Measurements from ENCODE around the gene PYM1.

- TF ChIP-seq, protein P1, sequence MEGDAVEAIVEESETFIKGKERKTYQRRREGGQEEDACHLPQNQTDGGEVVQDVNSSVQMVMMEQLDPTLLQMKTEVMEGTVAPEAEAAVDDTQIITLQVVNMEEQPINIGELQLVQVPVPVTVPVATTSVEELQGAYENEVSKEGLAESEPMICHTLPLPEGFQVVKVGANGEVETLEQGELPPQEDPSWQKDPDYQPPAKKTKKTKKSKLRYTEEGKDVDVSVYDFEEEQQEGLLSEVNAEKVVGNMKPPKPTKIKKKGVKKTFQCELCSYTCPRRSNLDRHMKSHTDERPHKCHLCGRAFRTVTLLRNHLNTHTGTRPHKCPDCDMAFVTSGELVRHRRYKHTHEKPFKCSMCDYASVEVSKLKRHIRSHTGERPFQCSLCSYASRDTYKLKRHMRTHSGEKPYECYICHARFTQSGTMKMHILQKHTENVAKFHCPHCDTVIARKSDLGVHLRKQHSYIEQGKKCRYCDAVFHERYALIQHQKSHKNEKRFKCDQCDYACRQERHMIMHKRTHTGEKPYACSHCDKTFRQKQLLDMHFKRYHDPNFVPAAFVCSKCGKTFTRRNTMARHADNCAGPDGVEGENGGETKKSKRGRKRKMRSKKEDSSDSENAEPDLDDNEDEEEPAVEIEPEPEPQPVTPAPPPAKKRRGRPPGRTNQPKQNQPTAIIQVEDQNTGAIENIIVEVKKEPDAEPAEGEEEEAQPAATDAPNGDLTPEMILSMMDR (IDR thresholded peaks at IDR 0.05; ENCODE audit: low read length): no peak
- no peak for TF ChIP-seq EZH2 (IDR thresholded peaks at IDR 0.05; ENCODE audit: borderline replicate concordance, low read length)
These were observed 2.3 kb downstream of the PYM1 start for GRCh38 chr12:55925371-55925770.

Measured in OCI-LY1 (cell line).